ENCODE data around the gene KIAA1755.

DNA sequence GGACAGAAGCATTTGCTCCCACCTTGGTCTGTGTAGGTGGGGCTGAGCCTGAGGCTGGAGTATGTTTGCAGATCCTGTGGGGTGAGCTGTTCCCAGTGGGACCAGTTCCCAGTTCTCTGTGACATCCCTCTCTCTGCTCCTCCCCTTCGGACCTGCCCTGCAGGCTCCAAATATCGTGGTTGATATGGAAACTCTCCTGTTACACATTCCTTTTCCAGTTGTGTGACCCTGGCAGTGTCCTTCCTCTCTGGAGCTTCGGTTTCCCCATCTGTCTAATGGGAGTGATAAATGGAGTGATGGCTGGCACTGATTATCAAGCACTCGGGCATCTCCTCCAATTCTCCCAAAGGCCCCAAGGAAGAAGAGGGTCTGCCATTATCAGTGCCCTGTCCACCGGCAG is 79.8 kb downstream of the KIAA1755 start:
- TF ChIP-seq GABPA (IDR thresholded peaks at IDR 0.05; ENCODE audit: low read depth) (no peak), USF2 (IDR thresholded peaks at IDR 0.05; ENCODE audit: borderline replicate concordance, low read depth, low read length) (no peak), YY1 (IDR thresholded peaks at IDR 0.05; ENCODE audit: low read depth) (no peak), TCF12 (IDR thresholded peaks at IDR 0.05) (no peak), POLR2AphosphoS5 (IDR thresholded peaks at IDR 0.05; ENCODE audit: low read depth, low read length) (no peak), MEF2A (IDR thresholded peaks at IDR 0.05; ENCODE audit: borderline replicate concordance, low read depth) (no peak), TAF1 (IDR thresholded peaks at IDR 0.05; ENCODE audit: borderline replicate concordance, low read depth, low read length) (no peak), REST (IDR thresholded peaks at IDR 0.05; ENCODE audit: low read depth, low read length) (no peak), TEAD4 (IDR thresholded peaks at IDR 0.05; ENCODE audit: borderline replicate concordance, insufficient read depth) (no peak)
- TF ChIP-seq, protein P1, sequence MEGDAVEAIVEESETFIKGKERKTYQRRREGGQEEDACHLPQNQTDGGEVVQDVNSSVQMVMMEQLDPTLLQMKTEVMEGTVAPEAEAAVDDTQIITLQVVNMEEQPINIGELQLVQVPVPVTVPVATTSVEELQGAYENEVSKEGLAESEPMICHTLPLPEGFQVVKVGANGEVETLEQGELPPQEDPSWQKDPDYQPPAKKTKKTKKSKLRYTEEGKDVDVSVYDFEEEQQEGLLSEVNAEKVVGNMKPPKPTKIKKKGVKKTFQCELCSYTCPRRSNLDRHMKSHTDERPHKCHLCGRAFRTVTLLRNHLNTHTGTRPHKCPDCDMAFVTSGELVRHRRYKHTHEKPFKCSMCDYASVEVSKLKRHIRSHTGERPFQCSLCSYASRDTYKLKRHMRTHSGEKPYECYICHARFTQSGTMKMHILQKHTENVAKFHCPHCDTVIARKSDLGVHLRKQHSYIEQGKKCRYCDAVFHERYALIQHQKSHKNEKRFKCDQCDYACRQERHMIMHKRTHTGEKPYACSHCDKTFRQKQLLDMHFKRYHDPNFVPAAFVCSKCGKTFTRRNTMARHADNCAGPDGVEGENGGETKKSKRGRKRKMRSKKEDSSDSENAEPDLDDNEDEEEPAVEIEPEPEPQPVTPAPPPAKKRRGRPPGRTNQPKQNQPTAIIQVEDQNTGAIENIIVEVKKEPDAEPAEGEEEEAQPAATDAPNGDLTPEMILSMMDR (IDR thresholded peaks at IDR 0.05) = no peak
- TF ChIP-seq, protein P2, sequence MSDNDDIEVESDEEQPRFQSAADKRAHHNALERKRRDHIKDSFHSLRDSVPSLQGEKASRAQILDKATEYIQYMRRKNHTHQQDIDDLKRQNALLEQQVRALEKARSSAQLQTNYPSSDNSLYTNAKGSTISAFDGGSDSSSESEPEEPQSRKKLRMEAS (IDR thresholded peaks at IDR 0.05; ENCODE audit: low read depth) = no peak

Measured in SK-N-SH (cell line).